HG03139 (cell line): ENCODE results near the gene AQP11.
"Not testable (repeated sequence)": the region's sequence is repeated elsewhere in the genome, so short reads cannot be mapped to it uniquely, and the experiment has no call there.

ENCODE experiments used
- ATAC-seq: cut with Tn5 transposase; IDR thresholded peaks from one replicate; pipeline ENCODE4 v1.9.1; 2021; ENCODE audit not compliant: unreplicated experiment

Gene AQP11

DNA sequence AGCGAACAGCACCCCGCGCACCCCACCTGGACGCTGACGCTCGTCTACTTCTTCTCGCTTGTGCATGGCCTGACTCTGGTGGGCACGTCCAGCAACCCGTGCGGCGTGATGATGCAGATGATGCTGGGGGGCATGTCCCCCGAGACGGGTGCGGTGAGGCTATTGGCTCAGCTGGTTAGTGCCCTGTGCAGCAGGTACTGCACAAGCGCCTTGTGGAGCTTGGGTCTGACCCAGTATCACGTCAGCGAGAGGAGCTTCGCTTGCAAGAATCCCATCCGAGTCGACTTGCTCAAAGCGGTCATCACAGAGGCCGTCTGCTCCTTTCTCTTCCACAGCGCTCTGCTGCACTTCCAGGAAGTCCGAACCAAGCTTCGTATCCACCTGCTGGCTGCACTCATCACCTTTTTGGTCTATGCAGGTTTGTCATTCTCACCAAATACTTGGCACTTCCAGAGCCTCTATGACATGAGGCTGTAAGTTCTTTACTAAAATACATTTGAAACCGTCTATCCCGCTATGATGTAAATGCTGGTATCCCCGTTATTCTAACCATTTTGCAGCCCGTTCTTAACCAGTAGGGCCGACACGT is 535 bp downstream of the AQP11 start:
- no peak for ATAC-seq

DNA sequence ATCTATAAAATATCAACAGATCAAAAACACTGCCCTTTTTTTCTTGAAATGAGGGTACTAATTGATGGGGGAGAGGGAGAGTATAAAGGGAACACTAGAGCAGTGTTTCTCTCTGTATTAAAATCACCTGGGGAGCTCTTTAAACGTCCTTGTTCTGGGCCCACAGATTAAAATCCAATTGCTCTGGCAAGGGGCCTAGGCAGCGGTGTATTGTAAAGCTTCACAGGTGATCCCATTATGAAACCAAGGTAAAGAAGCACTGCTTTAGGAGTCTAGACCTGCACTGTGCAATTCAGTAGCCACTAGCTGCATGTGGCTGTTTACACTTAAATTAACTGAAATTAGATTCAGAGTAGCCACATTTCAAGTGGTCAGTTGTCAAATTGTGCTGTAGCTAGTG is 3.0 kb downstream of the AQP11 start:
- no peak for ATAC-seq

DNA sequence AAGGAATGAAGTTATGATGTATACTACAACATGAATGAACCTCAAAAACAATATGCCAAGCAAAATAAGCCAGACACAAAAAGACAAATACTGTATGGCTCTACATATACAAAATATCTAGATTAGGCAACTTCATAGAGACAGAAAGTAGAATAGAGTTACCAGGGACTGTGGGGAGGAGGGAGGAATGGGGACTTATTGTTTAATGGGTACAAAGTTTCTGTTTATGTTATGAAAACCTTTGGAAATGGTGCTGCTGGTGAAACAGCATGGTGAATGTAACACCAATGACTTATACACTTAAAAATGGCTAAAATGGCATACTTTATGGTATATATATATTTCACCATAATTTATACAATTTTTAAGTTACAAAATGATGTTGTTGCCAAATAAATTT is 4.1 kb downstream of the AQP11 start:
- no peak for ATAC-seq

DNA sequence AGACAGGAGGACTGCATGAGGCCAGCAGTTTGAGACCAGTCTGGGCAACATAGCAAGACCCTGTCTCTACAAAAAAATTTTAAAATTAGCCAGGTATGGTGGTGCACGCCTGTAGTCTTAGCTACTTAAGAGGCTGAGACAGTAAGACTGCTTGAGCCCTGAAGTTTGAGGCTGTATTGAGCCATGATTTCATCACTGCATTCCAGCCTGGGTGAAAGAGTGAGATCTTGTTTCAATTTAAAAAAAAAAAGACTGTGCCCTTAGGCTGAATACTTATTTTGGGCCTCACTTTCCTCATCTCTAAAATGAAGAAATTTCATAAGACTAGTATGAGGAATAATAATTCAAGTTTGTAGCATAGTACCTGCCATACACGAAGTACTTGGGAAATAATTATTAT is 6.9 kb downstream of the AQP11 start:
- ATAC-seq = no peak

DNA sequence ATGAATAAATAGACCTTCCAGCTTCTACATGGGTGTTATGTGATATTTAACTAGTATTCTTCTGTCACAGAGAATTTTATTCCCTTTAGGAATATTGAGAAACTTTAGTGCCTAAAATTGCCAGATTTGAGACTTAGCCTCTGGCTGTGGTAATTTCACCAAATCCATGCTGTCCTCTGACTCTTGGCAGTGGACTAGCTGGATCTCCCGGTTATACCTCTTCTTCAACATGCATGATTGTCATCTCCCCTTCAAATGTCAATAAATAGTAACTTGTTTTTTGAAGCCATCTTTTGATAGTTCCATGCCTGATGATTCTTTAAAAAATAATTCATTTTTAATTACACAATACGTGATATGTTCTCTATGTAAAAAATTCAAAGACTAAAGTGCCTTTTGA is 8.4 kb downstream of the AQP11 start:
- ATAC-seq = no peak

DNA sequence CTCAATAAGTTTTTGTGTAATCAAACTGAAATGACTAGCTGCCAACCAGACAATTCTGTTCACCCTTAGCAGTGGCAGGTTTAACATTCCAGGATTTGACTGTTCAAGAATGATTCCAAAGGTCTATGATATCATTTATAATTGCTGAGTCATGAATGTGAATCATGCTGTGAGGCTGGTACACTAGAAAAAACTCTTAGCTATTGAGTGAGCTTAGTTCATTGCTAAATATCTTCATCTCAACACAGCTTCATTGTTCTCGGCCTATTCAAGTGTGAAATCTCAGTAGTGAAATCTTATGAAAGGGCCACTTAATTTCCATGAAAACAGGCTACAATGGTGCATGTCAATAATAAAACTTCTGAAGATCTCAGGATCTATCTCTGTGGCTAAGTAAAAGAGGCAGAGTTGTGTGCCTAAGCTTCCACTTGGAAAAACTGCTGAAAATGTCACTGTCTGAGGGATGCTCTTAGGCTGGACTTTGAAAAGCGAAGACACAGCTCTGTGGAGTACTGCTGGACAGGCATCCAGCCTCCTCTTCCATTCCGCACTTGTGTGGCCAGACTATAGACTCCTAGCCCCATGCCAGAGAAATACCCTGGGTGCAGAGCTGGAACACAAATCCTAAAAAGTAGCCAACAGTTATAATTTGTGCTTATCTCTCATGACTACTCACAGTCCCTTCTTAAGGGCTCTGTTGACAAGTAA is 12.8 kb downstream of the AQP11 start:
- ATAC-seq = no peak

DNA sequence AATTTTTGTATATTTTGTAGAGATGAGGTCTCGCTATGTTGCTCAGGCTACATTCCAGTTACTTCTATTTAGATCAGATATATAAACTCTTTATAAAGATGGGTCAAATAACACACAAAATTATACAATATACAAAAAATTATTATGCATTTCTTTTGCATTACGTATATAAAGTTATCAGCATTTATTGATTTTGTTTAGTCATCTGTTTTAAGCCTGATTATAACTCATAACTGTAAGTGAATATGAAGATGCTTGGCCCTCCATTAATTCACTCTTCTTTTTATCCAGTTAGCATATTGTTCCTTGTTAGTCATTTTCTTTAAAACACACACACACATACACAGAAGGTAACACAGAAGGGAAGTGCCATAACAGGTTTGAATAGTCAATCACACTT is 14.5 kb downstream of the AQP11 start:
- no peak for ATAC-seq

DNA sequence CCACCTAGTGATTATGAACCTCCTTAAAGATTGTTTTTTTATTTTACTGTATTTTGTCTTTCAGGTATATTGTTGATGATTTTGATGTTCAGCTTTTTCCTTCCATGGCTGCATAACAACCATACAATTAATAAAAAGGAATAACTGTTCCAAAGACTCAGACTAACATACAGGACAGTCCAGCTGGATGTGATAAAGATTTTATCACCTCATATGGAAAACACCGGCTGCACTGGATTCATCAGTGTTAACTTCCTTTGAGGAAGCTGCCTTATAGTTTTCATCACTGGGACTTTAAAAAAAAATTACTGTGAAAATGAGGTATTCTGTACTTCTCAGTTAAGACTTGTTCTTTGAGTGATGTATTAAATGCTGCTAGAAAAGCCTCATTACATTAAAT is 19.5 kb downstream of the AQP11 start:
- ATAC-seq = no peak

DNA sequence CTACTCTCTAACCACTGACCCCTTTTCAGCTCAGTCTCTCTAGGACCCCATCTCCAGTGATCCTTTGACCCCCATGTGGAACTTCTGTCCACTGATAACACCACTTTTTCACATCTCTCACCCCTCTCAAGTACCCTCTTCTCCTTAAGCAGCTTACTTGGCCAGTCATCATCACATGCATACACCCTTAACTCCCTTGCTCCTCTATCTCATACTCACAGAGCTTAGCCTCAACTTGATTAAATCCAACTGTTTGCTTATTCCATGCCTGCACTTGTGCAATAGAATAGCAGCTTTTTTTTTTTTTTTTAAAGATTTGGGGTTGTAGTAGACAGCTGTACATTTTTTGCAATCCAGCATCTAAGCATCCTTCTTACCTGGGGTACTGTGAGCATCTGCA is 22.2 kb downstream of the AQP11 start:
- no peak for ATAC-seq

DNA sequence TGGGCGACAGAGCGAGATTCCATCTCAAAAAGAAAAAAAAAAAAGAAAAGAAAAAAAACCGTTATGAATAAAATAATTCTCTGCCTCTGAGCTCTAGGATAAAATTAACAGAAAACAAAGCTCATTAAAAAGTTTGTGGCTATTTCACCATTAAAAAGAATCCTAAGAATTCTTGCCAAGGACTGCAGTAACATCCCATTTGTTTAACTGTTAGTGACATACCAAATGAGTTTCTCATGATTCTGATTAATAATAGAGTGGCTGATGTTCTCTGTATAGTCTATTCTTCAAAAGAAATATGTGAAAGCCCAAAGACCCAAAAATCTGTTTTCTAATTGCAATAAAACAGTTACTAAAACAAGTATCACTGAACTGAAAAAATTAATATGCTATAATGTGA is 28.1 kb downstream of the AQP11 start:
- no peak for ATAC-seq

DNA sequence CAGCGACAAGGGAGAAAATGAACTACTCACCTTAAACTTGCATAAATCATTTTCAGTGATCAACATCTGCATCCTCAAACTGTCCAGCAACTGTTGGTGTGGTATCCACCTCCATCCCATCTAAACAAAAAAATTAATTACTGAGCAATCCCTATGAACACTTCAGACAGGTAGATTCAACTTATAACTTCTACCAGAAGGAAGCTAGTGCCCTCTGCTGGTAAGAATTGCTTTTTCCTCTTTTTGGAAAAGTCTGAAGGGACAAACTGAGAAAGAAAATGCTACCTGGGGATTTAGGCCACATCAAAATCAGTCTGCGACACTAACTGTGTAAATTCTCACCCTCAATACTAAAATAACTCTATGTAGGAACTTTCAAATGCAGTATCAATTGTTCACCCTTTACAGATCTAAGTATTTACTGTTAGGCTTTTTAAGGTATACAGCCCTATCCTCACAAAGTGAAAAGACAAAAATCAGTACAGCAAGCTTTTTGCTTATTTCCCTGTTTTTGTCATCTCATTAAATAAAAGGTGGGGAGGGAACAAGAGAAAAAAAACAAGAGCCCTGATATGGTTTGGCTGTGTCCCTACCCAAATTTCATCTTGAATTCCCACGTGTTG is 29.9 kb downstream of the AQP11 start:
- ATAC-seq = no peak

DNA sequence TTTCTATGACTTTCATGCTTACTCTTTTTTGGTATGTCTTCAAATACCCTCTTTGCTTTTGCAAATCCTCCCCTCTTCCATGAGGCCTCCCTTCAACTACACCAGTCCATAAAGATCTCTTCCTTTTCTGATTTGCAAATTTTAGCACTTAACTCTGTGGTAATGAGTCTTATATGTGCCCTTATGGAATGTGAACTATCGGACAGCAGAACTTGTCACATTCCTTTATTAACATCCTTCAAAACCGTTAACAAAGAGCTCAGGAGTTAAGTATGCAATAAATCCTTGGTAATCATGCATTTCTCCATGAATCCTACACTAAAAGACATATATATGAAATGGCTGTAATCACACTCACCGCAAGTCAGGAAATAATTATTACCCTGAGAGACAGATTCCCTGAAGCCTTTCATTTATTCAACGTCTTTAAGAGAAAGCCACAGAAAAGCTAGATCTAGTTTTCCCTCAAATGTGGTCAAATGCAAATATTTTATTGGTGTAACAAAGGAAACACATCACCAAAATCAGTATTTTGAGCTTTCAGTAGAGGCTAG is 40.5 kb downstream of the AQP11 start:
- ATAC-seq = no peak

DNA sequence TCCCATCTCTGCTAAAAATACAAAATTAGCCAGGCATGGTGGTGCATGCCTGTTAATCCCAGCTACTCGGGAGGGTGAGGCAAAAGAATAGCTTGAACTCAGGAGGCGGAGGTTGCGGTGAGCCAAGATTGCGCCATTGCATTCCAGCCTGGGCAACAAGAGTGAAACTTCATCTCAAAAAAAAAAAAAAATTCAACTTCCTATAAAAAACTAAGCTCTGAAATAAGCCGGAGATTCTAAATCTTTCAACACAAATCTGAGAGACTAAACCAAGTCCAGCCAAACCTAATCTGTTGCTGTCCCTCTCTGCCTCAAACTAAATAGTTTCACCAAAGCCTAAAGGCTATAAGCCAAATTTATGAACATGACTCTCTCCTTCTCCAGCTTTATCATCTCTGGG is 44.2 kb downstream of the AQP11 start:
- not testable (repeated sequence) for ATAC-seq

DNA sequence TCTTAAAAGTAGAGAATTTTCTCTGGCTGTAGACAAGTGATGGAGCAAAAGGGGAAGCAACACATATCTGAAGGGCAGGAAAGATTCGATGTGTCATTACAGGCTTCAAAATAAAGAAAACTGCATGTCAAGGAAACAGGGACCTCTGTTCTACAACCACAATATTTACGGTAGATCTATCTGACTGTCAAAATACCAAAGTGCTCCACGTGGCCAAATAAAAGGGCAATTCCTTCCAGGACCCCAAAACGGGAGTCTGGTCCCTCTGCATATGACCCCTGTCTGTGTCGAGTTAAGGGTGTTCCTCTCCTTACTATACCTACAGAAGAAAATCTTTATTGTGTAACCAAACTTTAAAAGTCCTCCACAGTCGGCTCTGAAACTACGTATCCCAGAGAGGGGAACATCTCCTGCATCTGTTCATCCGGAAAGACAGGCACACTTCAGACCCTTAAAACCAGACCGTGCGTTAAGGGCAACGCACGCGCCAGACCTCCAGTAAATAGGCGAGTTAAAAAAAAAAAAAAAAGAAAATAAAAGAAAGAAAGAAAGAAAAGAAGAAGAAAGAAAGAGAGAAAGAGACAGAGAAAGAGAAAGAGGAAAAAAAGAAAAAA is 47.1 kb downstream of the AQP11 start:
- no peak for ATAC-seq

DNA sequence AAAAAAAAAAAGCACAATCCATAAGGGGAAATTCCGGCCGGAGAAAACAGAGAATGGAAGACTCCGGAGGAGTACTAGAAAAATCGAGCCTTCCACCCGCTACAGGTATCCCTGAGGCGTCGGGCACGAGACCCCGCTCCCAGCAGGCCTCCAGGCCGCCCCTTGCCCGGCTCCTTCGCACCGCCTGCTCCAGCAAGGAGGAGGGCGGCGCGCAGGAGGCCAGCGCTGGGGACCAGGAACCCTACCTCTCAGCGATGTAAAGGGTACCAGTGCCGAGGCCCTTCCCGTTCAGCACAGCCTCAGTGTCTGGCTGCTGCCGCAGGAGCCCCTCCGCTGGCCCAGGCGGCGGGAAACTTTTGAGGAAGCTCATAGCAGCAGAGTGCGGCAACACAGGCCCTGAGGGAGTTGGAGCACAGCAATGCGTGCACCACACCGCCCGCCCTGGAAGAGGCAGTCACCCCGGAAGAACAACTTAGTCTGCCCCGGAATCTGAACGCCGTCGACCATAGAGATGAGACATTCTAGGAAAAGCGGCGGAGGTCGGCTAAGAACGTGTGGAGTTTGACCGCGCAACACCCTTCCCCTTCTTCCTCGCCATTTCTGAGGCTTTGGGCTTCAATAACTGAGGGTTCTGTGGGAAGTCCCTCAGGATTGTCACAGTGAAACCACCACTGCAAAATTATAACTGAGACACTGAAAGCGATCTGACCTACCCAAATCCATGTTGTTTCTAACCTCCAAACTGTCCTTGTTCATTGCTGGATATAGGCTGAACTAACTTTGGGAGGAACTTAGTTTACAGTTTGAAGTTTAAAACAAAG is 47.8 kb downstream of the AQP11 start, which contains the start of gene CLNS1A:
CLNS1A (minus strand) TSS at position 450 of the 821 bp plus-strand sequence; CDS start at position 370, 80 bp downstream.
- ATAC-seq = peak; percentile 87

DNA sequence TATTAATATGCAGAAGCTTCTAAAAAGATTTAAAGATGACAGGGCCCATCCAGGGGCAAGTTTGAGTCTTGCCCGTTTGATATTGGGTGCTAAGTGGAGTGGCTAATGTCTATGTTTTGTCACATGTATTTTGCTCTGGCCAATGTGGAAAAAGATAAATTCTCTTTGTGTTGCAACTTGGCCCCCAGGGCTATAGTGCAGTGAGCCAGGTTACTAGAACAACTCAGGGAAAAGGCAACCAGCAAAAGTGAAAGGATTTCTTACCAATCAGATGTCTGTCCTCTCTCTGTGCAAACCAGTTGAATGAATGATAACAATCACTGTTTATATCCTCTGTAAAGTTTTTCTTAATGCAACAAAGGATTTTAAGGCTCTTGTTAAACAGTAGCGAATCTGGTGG is 52.5 kb downstream of the AQP11 start:
- no peak for ATAC-seq

DNA sequence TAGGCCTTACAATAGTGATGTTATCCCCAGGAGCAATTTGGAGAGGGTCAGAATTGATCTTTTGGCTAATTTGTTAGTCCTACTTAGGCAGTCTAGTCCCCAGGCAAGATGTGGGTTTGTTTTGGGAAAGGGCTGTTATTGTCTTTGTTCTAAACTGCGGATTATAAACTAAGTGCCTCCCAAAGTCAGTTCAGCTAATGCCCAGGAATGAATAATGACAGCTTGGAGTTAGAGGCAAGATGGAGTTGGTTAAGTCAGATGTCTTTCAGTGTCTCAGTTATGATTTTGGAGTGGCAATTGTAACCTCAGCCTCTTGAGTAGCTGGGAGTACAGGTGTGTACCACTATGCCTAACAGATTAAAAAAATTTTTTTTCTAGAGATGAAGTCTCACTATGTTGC is 55.1 kb downstream of the AQP11 start:
- no peak for ATAC-seq

DNA sequence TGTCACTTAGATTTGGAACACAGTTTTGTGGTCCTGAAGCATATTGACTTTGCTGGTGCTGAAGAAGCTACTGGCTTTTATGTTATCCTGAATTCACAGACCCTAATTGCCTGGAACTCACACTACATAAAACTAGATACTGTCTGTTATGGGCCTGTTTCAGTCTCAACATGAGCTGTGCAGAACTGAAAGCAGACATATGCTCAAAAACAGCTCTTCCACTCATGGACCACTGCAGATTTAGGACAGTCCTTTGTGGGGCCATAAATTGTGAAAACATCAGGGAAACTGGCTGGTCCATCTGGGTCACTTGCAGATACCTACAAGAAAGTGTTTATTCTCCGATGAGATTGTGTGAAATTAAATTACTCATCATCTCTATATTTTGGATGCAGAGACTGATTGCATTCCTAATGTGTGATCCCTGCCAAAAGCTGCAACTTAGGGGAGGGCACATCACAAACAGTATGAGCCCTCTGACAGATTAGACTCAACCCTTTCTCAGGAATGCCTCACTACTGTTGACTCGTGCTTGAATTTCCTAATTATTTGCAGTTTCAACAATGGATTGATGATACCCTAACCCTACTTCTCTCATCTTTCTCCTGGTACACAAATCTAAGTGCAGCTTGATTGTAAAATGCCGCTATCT is 58.0 kb downstream of the AQP11 start:
- no peak for ATAC-seq

DNA sequence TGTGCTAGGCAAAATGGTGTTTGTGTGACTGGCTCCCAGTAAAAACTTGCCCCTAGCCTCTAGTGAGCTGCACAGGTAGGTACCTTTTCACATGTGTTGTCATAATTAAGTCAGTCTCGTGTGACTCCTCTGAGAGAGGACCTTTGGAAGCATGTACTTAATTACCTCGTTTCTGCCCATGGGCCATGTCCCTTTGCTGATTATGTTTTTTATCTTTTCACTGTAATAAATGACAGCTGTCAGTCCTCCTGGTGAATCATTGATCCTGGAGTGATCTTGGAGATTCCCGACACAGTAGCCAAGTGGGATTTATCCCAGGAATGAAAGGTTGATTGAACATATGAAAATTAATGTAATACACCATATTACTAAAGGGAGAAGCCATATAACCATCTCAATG is 60.4 kb downstream of the AQP11 start:
- ATAC-seq = no peak

DNA sequence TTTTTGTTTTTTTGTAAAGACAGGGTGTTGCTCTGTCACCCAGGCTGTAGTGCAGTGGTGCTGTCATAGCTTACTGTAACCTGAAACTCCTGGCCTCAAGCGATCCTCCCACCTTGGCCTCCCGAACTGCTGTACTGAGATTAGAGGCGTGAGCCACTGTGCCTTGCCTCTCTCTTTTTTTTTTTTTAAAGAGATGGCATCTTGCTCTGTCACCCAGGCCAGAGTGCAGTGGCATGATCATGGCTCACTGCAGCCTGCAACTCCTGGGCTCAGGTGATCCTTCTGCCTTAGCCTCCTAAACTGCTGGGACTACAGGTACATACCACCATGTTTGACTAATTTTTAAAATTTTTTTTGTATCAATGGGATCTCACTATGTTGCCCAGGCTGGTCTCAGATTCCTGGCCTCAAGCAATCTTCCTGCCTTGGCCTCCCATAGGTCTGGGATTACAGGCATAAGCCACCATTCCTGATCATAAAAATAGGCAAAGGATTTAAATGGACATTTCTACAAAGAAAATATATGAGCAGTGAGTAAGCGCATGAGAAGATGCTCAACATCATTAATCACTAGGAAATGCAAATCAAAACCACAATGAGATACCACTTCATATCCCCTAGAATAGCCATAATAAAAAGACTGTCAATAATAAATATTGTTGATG is 65.1 kb downstream of the AQP11 start:
- ATAC-seq = no peak
